ENCODE results near the gene BTN2A1. TPM values are rescaled to one million over a fixed set of nuclear protein-coding genes. Genes with fewer than 3 reads are reported as not detected.

BTN2A1 gene
- total RNA-seq, 1 donor from 2014 or later, result 27.7 TPM

DNA sequence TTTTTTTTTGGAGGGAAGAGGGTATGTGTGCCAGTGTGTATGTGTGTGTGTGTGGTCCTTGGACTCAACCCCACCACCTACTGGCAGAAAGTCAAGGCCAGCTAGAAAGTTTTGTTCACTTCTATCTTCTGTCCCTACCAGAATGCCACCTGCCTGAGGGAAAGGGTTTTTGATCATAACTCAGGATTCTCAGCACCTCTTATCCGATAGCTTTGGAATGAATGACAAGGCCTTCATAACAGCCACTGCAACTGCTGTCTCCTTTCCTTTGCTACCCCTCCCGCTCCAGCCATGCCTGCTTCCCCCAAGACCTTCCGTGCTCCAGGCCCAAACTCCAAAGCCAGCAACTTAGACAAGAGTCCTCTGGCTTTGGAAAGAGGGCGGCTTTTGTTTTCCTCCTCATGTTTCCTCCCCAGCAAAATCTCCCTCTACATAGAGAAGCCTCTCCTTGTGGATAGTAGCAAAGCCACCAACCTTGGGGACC is 37.0 kb upstream of the BTN2A1 start:
- H3K4me3 Mint-ChIP-seq (ENCODE audit: unreplicated experiment), result no peak overlapping the region
- peaks cover 14% of the 10 kb centered on the region for H3K36me3 Mint-ChIP-seq (ENCODE audit: unreplicated experiment)
- peaks cover 25% of the 10 kb centered on the region for H3K4me1 Mint-ChIP-seq (ENCODE audit: unreplicated experiment)
- no peak overlapping the region for H3K27ac Mint-ChIP-seq (ENCODE audit: unreplicated experiment)
- no peaks in the 10 kb centered on the region for H3K9me3 Mint-ChIP-seq (ENCODE audit: unreplicated experiment)
- DNase-seq (ENCODE audit: extremely low spot score, unreplicated experiment), result no peak
- TF ChIP-seq, protein P1, sequence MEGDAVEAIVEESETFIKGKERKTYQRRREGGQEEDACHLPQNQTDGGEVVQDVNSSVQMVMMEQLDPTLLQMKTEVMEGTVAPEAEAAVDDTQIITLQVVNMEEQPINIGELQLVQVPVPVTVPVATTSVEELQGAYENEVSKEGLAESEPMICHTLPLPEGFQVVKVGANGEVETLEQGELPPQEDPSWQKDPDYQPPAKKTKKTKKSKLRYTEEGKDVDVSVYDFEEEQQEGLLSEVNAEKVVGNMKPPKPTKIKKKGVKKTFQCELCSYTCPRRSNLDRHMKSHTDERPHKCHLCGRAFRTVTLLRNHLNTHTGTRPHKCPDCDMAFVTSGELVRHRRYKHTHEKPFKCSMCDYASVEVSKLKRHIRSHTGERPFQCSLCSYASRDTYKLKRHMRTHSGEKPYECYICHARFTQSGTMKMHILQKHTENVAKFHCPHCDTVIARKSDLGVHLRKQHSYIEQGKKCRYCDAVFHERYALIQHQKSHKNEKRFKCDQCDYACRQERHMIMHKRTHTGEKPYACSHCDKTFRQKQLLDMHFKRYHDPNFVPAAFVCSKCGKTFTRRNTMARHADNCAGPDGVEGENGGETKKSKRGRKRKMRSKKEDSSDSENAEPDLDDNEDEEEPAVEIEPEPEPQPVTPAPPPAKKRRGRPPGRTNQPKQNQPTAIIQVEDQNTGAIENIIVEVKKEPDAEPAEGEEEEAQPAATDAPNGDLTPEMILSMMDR (IDR thresholded peaks at IDR 0.05), result peak; percentile 63
- no peaks in the 10 kb centered on the region for H3K27me3 Mint-ChIP-seq (ENCODE audit: unreplicated experiment)

DNA sequence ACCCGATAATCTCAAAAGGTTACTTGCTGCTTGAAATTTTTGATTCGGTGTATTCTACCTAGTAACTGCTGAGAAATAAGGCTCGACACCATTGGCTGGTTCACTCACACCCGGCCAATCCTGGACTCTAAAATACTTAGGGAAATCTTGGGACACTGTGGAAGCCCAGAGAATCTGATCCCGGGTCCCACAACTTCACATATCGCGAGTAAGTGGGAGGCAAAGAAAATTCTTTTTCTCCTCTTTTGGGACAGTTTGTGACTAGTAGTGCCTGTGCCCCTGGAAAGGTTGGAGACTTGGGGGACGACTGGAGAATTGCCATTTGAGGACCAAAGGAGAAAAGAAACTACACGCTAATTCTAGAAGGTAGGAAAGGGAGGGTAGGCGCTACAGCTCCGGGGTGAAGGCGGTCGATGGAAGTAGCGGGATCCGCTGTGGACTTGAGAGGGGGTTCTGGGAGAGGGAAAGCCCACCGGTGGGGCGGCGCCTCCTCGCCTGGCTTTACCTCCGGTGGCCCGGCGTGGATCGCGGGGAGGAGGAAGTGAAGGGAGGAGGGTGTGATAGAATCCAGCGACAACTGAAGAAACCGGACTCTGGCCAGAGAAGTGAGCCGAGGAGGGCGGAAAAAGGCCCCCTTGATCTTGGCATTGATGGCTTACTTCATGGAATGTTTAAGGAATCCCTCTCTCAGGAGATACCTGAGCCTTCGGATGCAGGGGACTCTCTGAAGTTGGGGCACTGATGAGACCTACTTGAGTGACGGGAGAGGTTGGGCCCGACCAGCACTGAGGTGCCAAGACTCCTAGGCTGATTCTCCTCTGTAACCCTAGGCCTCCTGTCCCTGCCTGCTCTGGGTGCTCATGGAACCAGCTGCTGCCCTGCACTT is 36.3 kb upstream of the BTN2A1 start:
- H3K27ac Mint-ChIP-seq (ENCODE audit: unreplicated experiment), result no peak overlapping the region
- DNase-seq (ENCODE audit: extremely low spot score, unreplicated experiment), result peak; percentile 89
- H3K9me3 Mint-ChIP-seq (ENCODE audit: unreplicated experiment), result no peaks in the 10 kb centered on the region
- H3K36me3 Mint-ChIP-seq (ENCODE audit: unreplicated experiment), result peaks cover 19% of the 10 kb centered on the region
- H3K27me3 Mint-ChIP-seq (ENCODE audit: unreplicated experiment), result no peaks in the 10 kb centered on the region
- peaks cover 27% of the 10 kb centered on the region for H3K4me1 Mint-ChIP-seq (ENCODE audit: unreplicated experiment)
- TF ChIP-seq, protein P1 (IDR thresholded peaks at IDR 0.05), result no peak
- no peak overlapping the region for H3K4me3 Mint-ChIP-seq (ENCODE audit: unreplicated experiment)

DNA sequence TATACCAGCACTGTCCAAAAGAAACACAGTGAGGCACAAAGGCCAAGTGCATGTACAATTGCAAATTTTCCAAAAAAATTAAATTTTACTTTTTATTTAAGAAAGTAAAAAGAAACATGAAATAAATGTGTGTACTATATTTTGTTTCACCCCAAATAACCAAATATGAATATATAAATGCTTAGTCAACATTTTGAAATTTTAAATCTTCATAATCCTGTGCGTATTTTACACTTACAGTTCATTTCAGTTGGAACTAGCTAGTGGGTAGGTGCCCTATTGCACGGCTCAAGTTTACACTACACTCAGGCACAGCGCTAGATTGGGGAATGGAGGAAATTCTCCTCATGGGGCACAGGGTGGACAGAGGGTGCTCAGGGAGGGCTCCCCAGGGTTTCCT is 35.4 kb upstream of the BTN2A1 start:
- TF ChIP-seq, protein P1 (IDR thresholded peaks at IDR 0.05), result no peak
- no peaks in the 10 kb centered on the region for H3K9me3 Mint-ChIP-seq (ENCODE audit: unreplicated experiment)
- DNase-seq (ENCODE audit: extremely low spot score, unreplicated experiment), result no peak
- H3K27me3 Mint-ChIP-seq (ENCODE audit: unreplicated experiment), result no peaks in the 10 kb centered on the region
- peaks cover 27% of the 10 kb centered on the region for H3K4me1 Mint-ChIP-seq (ENCODE audit: unreplicated experiment)
- H3K36me3 Mint-ChIP-seq (ENCODE audit: unreplicated experiment), result peaks cover 28% of the 10 kb centered on the region
- H3K27ac Mint-ChIP-seq (ENCODE audit: unreplicated experiment), result no peak overlapping the region
- H3K4me3 Mint-ChIP-seq (ENCODE audit: unreplicated experiment), result peak overlapping the region; percentile 31

DNA sequence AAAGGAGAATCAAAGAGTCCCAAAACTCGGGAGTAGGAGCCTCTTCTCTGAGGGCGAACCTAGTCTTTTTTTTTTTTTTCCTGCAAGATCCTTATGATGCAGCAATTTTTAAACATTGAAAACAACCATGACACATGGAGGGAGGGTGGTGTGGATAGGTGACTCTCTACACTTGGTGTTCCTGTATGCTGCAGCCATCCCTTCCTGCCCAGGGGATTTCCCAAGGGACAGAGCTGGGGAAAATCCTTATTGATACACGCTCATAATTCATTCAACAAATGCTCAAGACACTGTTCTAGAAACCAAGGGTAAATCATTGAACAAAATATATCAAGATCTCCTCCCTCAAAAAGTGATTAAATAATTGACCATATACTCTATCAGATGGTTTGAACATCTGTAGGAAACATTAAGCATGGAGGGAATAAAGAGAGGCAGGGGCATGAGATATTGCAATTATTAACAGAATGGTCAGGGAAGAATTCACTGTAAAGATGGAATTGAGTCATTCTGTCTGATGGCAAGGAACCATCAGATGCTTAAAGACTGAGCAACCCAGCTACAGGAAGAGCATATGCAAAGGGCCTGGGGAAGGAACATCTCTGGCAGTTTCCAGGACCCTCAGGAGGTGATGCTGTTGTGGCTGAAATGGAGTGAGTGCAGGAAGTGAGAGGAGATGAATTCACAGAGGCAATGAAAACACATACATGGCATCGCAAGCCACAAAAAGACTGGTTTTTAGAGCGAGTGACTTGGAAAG is 30.9 kb upstream of the BTN2A1 start:
- H3K36me3 Mint-ChIP-seq (ENCODE audit: unreplicated experiment), result peaks cover 57% of the 10 kb centered on the region

More for the DNA sequence above, 30.9 kb upstream of the BTN2A1 start:
- Mint-ChIP-seq H3K4me1 (ENCODE audit: unreplicated experiment) (peaks cover 42% of the 10 kb centered on the region), H3K27ac (ENCODE audit: unreplicated experiment) (no peak overlapping the region), H3K4me3 (ENCODE audit: unreplicated experiment) (no peak overlapping the region), H3K9me3 (ENCODE audit: unreplicated experiment) (no peaks in the 10 kb centered on the region), H3K27me3 (ENCODE audit: unreplicated experiment) (no peaks in the 10 kb centered on the region)
- TF ChIP-seq, protein P1 (IDR thresholded peaks at IDR 0.05), result no peak
- DNase-seq (ENCODE audit: extremely low spot score, unreplicated experiment), result no peak
